GM12878 (cell line): ENCODE data around the gene RPSA. TPM values are rescaled to one million over a fixed set of nuclear protein-coding genes. Genes with fewer than 3 reads are reported as not detected.
A peak's percentile ranks its signal among the peaks of the same experiment; 100 is the strongest.

Experiments
- ATAC-seq: fragments of 200-7000 bp; cut with Tn5 transposase; 3 replicates; pipeline ENCODE4 v1.9.1; 2020; ENCODE audit warnings: mild to moderate bottlenecking, moderate library complexity
- BruUV-seq: library from RNA; stranded (reverse); fragments of 400-500 nt; replicated peaks from 2 replicates; lab custom pipeline; 2021; lab: Mats Ljungman, UMichigan
- CTCF ChIA-PET: fragments of 300-600 bp; sonication (Branson Sonifier 250); formaldehyde crosslinking; extraction: SDS; loops from one replicate; lab custom pipeline; 2021; ENCODE audit warnings: inconsistent platforms; lab: Yijun Ruan, JAX
- POLR2A ChIA-PET: fragments of 350-600 bp; formaldehyde crosslinking; extraction: SDS; loops from one replicate; lab custom pipeline; 2021; ENCODE audit warnings: inconsistent platforms; lab: Charles Lee
- RAD21 ChIA-PET: fragments of 300-600 bp; sonication (Branson Sonifier 250); formaldehyde crosslinking; loops from one replicate; lab custom pipeline; 2023; ENCODE audit warnings: antibody characterized with exemption; ENCODE audit not compliant: unreplicated experiment; lab: Charles Lee
- SMC1A ChIA-PET: fragments of 300-600 bp; sonication (Branson Sonifier 250); formaldehyde crosslinking; loops from one replicate; lab custom pipeline; 2023; ENCODE audit not compliant: unreplicated experiment, uncharacterized antibody; lab: Charles Lee
- DNase-seq: peaks from one replicate; pipeline ENCODE4 v3.0.0-alpha.2; 2011; ENCODE audit warnings: low read depth, low spot score
- FAIRE-seq: peaks from 3 replicates; lab custom pipeline; 2011; peaks lifted over from hg19 to GRCh38; lab: Jason Lieb, UNC
- H2AFZ ChIP-seq: 2 replicates; pipeline ENCODE4 v1.6.0; 2011; ENCODE audit warnings: low read depth, low read length, control low read depth; ENCODE audit not compliant: control insufficient read depth
- H3K27ac ChIP-seq: 2 replicates; pipeline ENCODE4 v1.5.1; 2011; ENCODE audit warnings: control low read depth; ENCODE audit not compliant: control insufficient read depth, insufficient read depth
- H3K27me3 ChIP-seq, 2 experiments: replicated peaks in 1 of 2; 2 replicates each; pipeline versions ENCODE4 v1.6.0 to v1.6.1; 2011; ENCODE audit warnings: low read length in 1 of 2; ENCODE audit not compliant: control insufficient read depth in 2 of 2, insufficient read depth in 2 of 2
- H3K36me3 ChIP-seq, 2 experiments: 2 replicates each; pipeline ENCODE4 v1.5.1; 2011; ENCODE audit warnings: low read length in 1 of 2; ENCODE audit not compliant: control insufficient read depth in 2 of 2, insufficient read depth in 2 of 2
- H3K4me1 ChIP-seq: 2 replicates; pipeline ENCODE4 v1.6.1; 2011; ENCODE audit warnings: mild to moderate bottlenecking, low read length, moderate library complexity, mixed read lengths; ENCODE audit not compliant: control insufficient read depth, insufficient read depth
- H3K4me2 ChIP-seq: 2 replicates; pipeline ENCODE4 v1.6.0; 2011; ENCODE audit warnings: control low read depth; ENCODE audit not compliant: control insufficient read depth, insufficient read depth
- H3K4me3 ChIP-seq: fragments of 200-600 bp; sonication (generic); 2 replicates; pipeline ENCODE4 v1.5.1; 2016
- H3K79me2 ChIP-seq: 2 replicates; pipeline ENCODE4 v1.6.0; 2011; ENCODE audit warnings: low read length; ENCODE audit not compliant: control insufficient read depth, insufficient read depth
- H3K9ac ChIP-seq: 2 replicates; pipeline ENCODE4 v1.8.0; 2011; ENCODE audit warnings: low read length, control low read depth, mixed read lengths; ENCODE audit not compliant: control insufficient read depth, insufficient read depth
- H3K9me3 ChIP-seq: replicated peaks from 3 replicates; pipeline ENCODE4 v1.5.1; 2011; ENCODE audit warnings: mild to moderate bottlenecking, low read length; ENCODE audit not compliant: control insufficient read depth, insufficient read depth
- H4K20me1 ChIP-seq: 2 replicates; pipeline ENCODE4 v1.6.0; 2011; ENCODE audit not compliant: control insufficient read depth, insufficient read depth
- BRCA1 ChIP-seq: IDR thresholded peaks from 2 replicates; pipeline ENCODE4 v1.6.1; 2011; ENCODE audit warnings: low read depth, low read length, improper control_type of control experiment
- CBFB ChIP-seq: IDR thresholded peaks from 2 replicates; pipeline ENCODE4 v1.6.1; 2016; ENCODE audit warnings: antibody characterized with exemption, low read depth
- CREM ChIP-seq: IDR thresholded peaks from 2 replicates; pipeline ENCODE4 v1.6.1; 2014; ENCODE audit warnings: antibody characterized with exemption, low read depth
- DPF2 ChIP-seq: fragments of 450-650 bp; IDR thresholded peaks from 2 replicates; pipeline ENCODE4 v1.6.1; 2017; ENCODE audit warnings: mild to moderate bottlenecking
- ELK1 ChIP-seq: IDR thresholded peaks from 2 replicates; pipeline ENCODE4 v1.6.1; 2012; ENCODE audit warnings: low read depth, low read length, improper control_type of control experiment
- ESRRA ChIP-seq: IDR thresholded peaks from 2 replicates; pipeline ENCODE4 v1.6.1; 2012; ENCODE audit warnings: mild to moderate bottlenecking, low read length, improper control_type of control experiment
- GABPA ChIP-seq: IDR thresholded peaks from 2 replicates; pipeline ENCODE4 v1.6.1; 2014; ENCODE audit warnings: antibody characterized with exemption, low read depth, mild to moderate bottlenecking, inconsistent platforms
- MXI1 ChIP-seq: fragments of 150-350 bp; IDR thresholded peaks from 2 replicates; pipeline ENCODE4 v1.6.1; 2011; ENCODE audit warnings: low read depth, mild to moderate bottlenecking, inconsistent platforms, low read length, improper control_type of control experiment
- NFIC ChIP-seq: IDR thresholded peaks from 2 replicates; pipeline ENCODE4 v1.6.1; 2012; ENCODE audit warnings: low read depth, mild to moderate bottlenecking, inconsistent platforms, low read length, moderate library complexity
- NKRF ChIP-seq: fragments of 450-650 bp; conservative IDR thresholded peaks from 2 replicates; pipeline ENCODE4 v1.6.1; 2017; ENCODE audit warnings: mild to moderate bottlenecking, moderate library complexity
- POLR2A ChIP-seq: IDR thresholded peaks from 2 replicates; pipeline ENCODE4 v1.6.1; 2011; ENCODE audit warnings: low read depth, mild to moderate bottlenecking, low read length
- SMC3 ChIP-seq: IDR thresholded peaks from 2 replicates; pipeline ENCODE4 v1.6.1; 2011; ENCODE audit warnings: low read length, improper control_type of control experiment, borderline replicate concordance
- SPI1 ChIP-seq: IDR thresholded peaks from 2 replicates; pipeline ENCODE4 v1.6.1; 2011; ENCODE audit warnings: low read depth, mild to moderate bottlenecking, low read length, moderate library complexity, borderline replicate concordance; ENCODE audit not compliant: insufficient read depth
- STAT1 ChIP-seq: fragments of 450-650 bp; conservative IDR thresholded peaks from 2 replicates; pipeline ENCODE4 v1.6.1; 2014; ENCODE audit warnings: antibody characterized with exemption, mild to moderate bottlenecking
- SUPT20H ChIP-seq: IDR thresholded peaks from 2 replicates; pipeline ENCODE4 v1.6.1; 2011; ENCODE audit warnings: low read depth, mild to moderate bottlenecking, low read length, moderate library complexity, borderline replicate concordance; ENCODE audit not compliant: control insufficient read depth
- TAF1 ChIP-seq: IDR thresholded peaks from 2 replicates; pipeline ENCODE4 v1.6.1; 2011; ENCODE audit warnings: mild to moderate bottlenecking, low read depth, low read length, borderline replicate concordance
- TARDBP ChIP-seq: IDR thresholded peaks from 2 replicates; pipeline ENCODE4 v1.6.1; 2016; ENCODE audit warnings: borderline replicate concordance
- ZNF592 ChIP-seq: fragments of 450-650 bp; IDR thresholded peaks from 2 replicates; pipeline ENCODE4 v1.6.1; 2017; ENCODE audit warnings: mild to moderate bottlenecking, moderate library complexity
- ZZZ3 ChIP-seq: IDR thresholded peaks from 2 replicates; pipeline ENCODE4 v1.6.1; 2011; ENCODE audit warnings: low read depth; ENCODE audit not compliant: control insufficient read depth, insufficient read length
- WGBS: methylation state at CpG from one replicate; pipeline ENCODE4 v1.1.6; 2016; ENCODE audit warnings: low lambda C conversion rate; ENCODE audit not compliant: insufficient replicate concordance, insufficient coverage; ENCODE audit errors: missing lambda C conversion rate; 5-methylcytosine and 5-hydroxymethylcytosine counted together
- in situ Hi-C: fragments of 300-500 bp; cut with MboI; formaldehyde crosslinking; loops from 9 replicates; pipeline ENCODE4 v1.14.3; 2018; ENCODE audit warnings: mixed read lengths
- intact Hi-C: fragments of 100-400 bp; cut with micrococcal nuclease; formaldehyde crosslinking; loops from one replicate; pipeline ENCODE4 v1.14.2; 2022; ENCODE audit not compliant: unreplicated experiment
- polyA plus RNA-seq, 11 experiments: library from polyadenylated mRNA; depleted of rRNA in 4 of 11; unstranded in 6 of 11; stranded (reverse) in 5 of 11; fragments of >200 nt; fragmentation: Nextera tagmentation in 4 of 11; fragmentation: Illumina TruSeq in 1 of 11; extraction: Ambion mirVana in 4 of 11; extraction: Trizol in 1 of 11; gene quantifications; 1 replicate in 1 of 11; 2 replicates in 10 of 11; pipeline versions ENCODE4 v1.2.1 to v1.2.3, GENCODE V29; 2011 to 2016; ENCODE audit warnings: inconsistent platforms in 2 of 11, missing spikeins in 2 of 11, low read depth in 1 of 11
- total RNA-seq, 4 experiments: library from RNA; depleted of rRNA in 3 of 4; stranded (reverse); fragments of >200 nt in 3 of 4; fragmentation: Illumina TruSeq in 1 of 4; extraction: Trizol in 1 of 4; gene quantifications; 2 replicates each; pipeline versions ENCODE4 v1.2.1 to v1.2.3, GENCODE V29; 2013 to 2021

The RPSA gene
- total and polyA plus RNA-seq, 10 of the 15 experiments (the other 5 are each of a cell fraction or from before 2014, with no cell fraction given), result 1,012 to 5,036 (median 3,460) TPM

GRCh38 chr3:39378088-39378487, 28.4 kb upstream of the RPSA start:
- POLR2A ChIA-PET, result interaction anchor here (0.8 to 1.8 kb wide), 8 partner anchors 12 to 90 kb away, joined by 3 to 7 read pairs (median 5); partner anchors contain the start of genes CCR8 and RPSA
- Histone ChIP-seq H3K4me1 (peaks cover 14% of the 10 kb centered on the region), H3K9ac (no peak overlapping the region), H3K36me3 (no peaks in the 10 kb centered on the region), H4K20me1 (no peaks in the 10 kb centered on the region), H3K4me3 (no peak overlapping the region), H3K9me3 (no peaks in the 10 kb centered on the region), H3K27me3 (no peaks in the 10 kb centered on the region), H3K27ac (no peak overlapping the region; the same call in 1 of the 2 replicates), H3K4me2 (no peak overlapping the region), H3K79me2 (no peaks in the 10 kb centered on the region; the same call in 1 of the 2 replicates), H2AFZ (peak overlapping the region; percentile 15; the same call in 1 of the 2 replicates)
- BruUV-seq, result no TSS peak
- ATAC-seq (peak; percentile 92), DNase-seq (no peak), FAIRE-seq (peak; percentile 49)
- SMC1A ChIA-PET, result interaction anchor here (0.6 to 7.4 kb wide), 20 partner anchors 10 to 200 kb away, joined by 3 to 234 read pairs (median 4); partner anchors contain the start of gene XIRP1
- CTCF ChIA-PET, result interaction anchor here (0.7 to 7.2 kb wide), 22 partner anchors 11 to 273 kb away, joined by 3 to 323 read pairs (median 4); partner anchors contain the start of genes RPSA and XIRP1
- RAD21 ChIA-PET, result interaction anchor here (0.7 to 9.6 kb wide), 16 partner anchors 8 to 187 kb away, joined by 3 to 232 read pairs (median 4); partner anchors contain the start of genes CCR8, RPSA and XIRP1
- WGBS, result 12% methylated on average over 4 of the region's 4 CpGs
- in situ Hi-C loops, result no loop called here
- intact Hi-C loops, result loop anchor here (1.0 to 5.0 kb wide), 6 partner anchors 49 to 277 kb away; partner anchors contain the start of gene CCR8
- TF ChIP-seq TARDBP (no peak), TAF1 (no peak), ZZZ3 (no peak), SPI1 (no peak), CREM (no peak), ZNF592 (no peak), ESRRA (no peak), CBFB (no peak), ELK1 (no peak), DPF2 (no peak), STAT1 (no peak), MXI1 (no peak), NKRF (no peak), SMC3 (peak; percentile 72; the same call in 1 of the 2 replicates), NFIC (no peak), SUPT20H (no peak), GABPA (no peak), BRCA1 (no peak), POLR2A (no peak)
